Hematopoietic multipotent progenitor cell (in vitro differentiated cells): ENCODE results near the gene SSB. TPM values are rescaled to one million over a fixed set of nuclear protein-coding genes. Genes with fewer than 3 reads are reported as not detected.
A peak's percentile ranks its signal among the peaks of the same experiment; 100 is the strongest.
"Not testable (repeated sequence)": the region's sequence is repeated elsewhere in the genome, so short reads cannot be mapped to it uniquely, and the experiment has no call there.

Experiments used
- DNase-seq, 3 donors: peaks; one replicate each; pipeline ENCODE4 v3.0.0-alpha.2; 2011 to 2015; ENCODE audit warnings: low read depth in 2 of 3, low spot score in 2 of 3
- total RNA-seq: library from RNA; depleted of rRNA; stranded (reverse); fragments of >200 nt; gene quantifications from one replicate; pipeline ENCODE4 v1.2.3, GENCODE V29; 2012

SSB gene
- total RNA-seq, 1 donor = 23.2 TPM

- no peak for DNase-seq
Observed at GRCh38 chr2:169781249-169782013, 17.2 kb upstream of the SSB start.

DNA sequence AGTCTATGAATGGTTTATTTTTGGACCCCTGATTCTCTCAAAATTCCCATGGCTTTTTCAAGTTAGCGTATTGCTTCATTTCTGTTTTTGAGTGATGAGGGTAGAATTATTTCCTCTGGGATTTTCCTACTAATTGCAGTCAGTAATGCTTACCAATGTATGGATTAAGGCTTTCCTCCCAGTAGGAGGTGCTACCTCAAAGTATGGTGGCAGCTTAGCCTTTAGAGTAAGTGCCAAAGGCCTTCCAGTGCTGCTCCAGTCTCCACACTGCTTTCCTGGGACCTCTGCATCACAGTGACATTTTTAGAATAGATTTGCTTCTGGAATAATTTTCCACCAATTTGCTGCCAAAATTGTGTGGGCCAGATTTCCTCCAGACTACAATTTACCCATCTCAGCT, 16.2 kb upstream of the SSB start:
- DNase-seq = no peak

GRCh38 chr2:169790581-169790980, 8.1 kb upstream of the SSB start:
- no peak for DNase-seq

DNA sequence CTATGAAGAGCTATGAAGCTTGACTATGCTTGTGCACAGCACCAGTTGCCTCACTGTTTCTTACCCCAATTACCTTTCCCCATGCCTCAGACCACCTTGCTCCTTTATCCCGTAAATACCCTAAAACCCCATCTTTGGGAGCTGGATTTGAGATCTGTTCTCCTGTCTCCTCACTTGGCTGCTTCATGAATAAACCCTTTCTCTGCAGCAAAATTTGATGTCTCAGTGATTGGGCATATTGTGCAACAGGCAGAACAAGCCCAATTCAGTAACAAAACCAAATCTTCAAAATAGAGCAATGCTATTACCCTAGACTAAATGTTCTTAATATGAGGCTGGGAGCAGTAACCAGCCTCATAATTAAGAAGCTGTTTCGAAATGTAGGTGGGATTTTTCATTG, 3.5 kb upstream of the SSB start:
- DNase-seq = no peak

DNA sequence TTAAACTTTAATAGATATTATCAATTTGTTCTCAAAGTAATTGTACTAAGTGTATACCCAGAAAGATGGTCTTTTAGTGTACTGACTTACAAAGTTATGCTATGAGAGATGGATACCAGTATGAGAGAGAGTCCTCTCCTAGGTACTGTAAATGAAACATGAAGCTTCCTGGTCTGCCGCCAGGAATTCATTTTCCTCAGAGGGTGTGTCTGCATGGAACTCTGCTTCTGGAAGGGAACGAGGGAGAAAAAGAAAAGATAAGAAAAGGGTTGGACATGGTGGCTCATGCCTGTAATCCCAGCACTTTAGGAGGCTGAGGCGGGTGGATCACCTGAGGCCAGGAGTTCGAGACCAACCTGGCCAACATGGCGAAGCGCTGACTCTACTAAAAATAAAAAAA, 2.2 kb upstream of the SSB start:
- DNase-seq = no peak

DNA sequence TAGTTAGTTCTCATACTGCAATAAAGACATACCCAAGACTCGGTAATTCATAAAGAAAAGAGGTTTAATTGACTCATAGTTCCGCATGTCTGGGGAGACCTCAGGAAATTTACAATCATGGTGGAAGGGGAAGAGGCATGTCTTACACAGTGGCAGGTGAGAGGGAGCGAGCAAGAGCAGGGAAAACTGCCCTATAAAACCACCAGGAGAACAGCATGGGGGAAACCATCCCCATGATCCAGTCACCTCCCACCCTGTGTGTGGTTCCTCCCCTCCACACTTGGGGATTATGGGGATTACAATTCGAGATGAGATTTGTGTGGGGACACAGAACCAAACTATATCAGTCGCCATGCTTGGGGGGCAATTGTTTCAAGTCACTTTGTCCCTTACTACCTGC, 1.1 kb upstream of the SSB start:
- no peak for DNase-seq

- no peak for DNase-seq
Observed at GRCh38 chr2:169798397-169798717, 314 bp upstream of the SSB start.

GRCh38 chr2:169803480-169803879, 4.8 kb downstream of the SSB start:
- DNase-seq = no peak

DNA sequence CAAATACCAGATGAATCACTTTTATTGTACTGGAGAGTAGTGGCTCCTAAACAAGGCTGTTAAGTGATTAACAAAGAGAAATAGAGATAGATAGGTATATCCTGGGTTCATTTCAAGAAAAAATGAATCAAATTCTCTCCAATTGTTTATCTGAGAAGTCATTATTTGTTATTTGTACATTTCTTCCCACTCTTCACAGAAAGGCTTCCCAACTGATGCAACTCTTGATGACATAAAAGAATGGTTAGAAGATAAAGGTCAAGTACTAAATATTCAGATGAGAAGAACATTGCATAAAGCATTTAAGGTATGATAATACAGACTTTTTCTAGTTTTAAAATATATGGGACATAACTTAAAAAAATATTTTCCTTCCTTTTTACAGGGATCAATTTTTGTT, 7.9 kb downstream of the SSB start:
- DNase-seq = no peak

DNA sequence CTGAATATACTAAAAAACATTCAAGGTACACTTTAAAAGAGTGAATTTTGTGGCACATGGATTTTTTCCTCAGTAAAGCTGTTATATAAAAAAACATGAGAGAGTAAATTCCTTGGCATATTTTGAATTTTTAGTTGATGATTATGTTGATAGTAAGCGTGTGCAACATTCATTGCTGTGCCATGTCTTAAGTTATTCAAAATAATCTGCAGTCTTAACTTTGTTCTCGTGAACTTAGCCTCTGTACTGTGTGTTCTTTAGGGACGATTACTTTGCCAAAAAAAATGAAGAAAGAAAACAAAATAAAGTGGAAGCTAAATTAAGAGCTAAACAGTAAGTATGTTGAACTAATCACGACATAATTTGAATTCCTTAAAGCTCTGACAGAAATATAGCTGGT, 9.6 kb downstream of the SSB start:
- no peak for DNase-seq

- DNase-seq = no peak
Observed at GRCh38 chr2:169815849-169816248, 17.2 kb downstream of the SSB start.

DNA sequence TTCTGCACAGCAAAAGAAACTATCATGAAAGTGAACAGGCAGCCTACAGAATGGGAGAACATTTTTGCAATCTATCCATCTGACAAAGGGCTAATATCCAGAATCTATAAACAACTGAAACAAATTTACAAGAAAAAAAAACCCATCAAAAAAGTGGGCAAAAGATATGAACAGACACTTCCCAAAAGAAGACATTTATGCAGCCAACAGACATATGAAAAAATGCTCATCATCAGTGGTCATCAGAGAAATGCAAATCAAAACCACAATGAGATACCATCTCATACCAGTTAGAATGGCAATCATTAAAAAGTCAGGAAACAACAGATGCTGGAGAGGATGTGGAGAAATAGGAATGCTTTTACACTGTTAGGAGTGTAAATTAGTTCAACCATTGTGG, 18.3 kb downstream of the SSB start:
- not testable (repeated sequence) for DNase-seq

DNA sequence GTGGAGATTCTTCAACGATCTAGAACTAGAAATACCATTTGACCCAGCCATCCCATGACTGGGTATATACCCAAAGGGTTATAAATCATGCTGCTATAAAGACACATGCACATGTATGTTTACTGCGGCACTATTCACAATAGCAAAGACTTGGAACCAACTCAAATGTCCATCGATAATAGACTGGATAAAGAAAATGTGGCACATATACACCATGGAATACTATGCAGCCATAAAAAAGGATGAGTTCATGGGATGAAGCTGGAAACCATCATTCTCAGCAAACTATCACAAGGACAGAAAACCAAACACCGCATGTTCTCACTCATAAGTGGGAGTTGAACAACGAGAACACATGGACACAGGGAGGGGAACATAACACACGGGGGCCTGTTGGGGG, 18.7 kb downstream of the SSB start:
- not testable (repeated sequence) for DNase-seq

DNA sequence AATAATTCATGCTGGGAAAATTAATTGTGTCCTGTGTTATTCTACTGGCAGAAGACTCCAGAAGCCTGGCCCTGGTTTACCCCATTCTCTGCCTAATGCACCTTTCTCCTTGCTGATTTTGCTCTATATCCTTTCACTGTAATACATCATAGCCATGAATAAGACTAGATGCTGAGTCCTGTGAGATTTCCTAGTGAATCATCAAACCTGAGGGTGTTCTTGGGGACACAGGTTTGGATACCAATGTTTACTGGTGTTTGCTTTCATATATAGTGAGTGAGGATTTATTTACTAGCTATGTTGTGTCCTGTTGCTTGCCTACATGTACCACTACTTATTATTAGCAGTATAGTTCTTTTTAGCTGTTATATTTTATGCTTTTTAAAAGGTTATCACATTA, 19.6 kb downstream of the SSB start:
- DNase-seq = no peak

DNA sequence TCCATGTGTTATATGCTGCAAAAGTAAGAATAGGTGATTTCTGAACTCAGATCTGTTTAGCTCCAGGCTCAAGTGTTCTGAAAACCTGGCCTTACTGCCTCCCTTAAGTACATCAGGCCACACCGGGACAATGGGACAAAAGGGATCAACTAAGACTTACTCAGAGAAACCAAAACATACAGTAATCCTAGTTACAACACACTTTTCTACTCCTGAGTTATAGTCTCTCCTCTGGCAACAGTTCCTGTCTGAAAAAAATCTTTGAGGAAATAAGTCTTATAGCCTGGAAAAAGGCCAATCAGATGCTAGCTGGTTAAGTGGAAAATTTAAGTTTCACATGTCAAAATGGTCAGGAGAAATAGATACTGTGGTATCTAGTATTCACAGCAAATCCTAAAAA, 20.4 kb downstream of the SSB start:
- no peak for DNase-seq

- DNase-seq = peak in 1 of 3 donors; percentile 6
Observed at GRCh38 chr2:169820101-169820500, 21.4 kb downstream of the SSB start.

- no peak for DNase-seq
Observed at GRCh38 chr2:169822036-169822435, 23.4 kb downstream of the SSB start.

DNA sequence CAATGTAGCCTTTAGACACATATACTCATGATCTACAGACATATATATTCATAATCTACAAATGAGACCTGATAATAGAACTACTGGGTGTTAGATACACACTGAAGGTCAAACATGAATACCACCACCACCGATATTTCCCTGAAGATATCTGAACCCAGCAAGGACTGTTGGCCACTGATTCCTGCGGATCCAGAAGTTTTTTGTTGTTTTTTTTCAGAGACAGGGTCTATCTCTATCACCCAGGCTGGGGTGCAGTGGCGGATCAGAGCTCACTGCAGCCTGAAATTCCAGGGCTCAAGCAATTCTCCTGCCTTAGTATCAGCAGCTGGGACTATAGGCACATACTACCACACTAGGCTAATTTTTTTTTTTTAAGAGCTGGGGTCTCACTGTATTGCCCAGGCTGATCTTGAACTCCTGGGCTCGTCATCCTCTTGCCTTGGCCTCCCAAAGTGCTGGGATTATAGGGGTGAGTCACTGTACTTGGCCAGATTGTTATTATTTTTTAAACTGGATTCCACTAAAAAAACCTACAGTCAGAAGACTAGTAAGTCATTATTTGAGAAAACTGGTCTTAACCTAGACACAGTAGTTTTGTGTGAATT, 24.2 kb downstream of the SSB start:
- no peak for DNase-seq

GRCh38 chr2:169823996-169824372, 25.3 kb downstream of the SSB start:
- no peak for DNase-seq

DNA sequence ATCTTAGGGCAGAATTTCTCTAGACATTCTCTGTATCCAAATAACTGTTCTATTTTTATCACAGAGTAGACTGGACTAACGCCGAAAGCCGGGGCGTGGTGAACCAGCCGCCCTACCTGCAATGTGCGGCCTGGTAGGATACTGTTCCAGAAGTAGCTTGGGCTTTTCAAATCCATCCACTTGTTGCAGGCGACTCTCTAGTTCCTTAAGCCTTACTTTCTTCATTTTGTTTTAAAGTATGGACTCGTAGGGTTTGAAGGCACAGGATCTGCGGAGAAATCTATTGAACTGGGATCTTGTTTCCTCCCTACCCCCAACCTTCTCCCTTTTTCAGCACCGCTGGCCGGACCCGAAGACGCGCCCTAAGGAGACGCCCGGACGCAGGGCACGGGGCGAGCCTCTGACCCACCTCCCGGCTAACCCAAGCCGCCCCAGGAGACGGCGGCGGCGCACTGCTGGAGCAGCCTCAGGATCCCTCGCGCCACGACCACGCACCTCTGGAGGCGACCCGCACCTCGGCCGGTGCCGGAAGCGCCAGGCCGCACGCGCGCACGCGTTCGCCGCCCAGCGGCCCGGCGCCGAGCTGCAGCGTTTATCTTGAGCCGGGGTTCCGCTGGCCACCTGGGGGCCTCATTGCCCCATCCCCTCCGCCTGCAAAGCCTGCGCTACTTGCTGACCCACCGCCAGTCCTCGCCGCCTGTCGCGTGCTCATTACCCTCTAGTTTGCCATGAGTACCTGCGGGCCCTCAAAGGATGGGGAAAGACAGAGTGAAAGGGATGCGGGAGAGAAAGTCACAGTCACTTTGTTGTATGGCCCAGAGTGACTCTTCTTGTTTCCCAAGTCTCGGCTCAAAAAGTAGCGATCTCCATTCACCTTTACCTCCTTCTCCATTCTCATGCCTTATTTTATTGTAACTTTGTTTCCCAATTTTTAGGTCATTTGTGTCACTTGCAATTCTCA, 26.0 kb downstream of the SSB start, which contains the start of gene METTL5:
TSS of gene METTL5 (minus strand) at position 533 of the 961 bp plus-strand sequence. CDS start at position 225, 308 bp downstream.
- DNase-seq = peak; percentile 60 to 83 (median 73)
